Gastroesophageal sphincter (tissue), 4 donors: ENCODE measurements around the gene LRRC8B. TPM values are rescaled to one million over a fixed set of nuclear protein-coding genes. Genes with fewer than 3 reads are reported as not detected.
A peak's percentile ranks its signal among the peaks of the same experiment; 100 is the strongest.
"Not testable (repeated sequence)": the region's sequence is repeated elsewhere in the genome, so short reads cannot be mapped to it uniquely, and the experiment has no call there.

Experiments
- ATAC-seq: fragments of 150-250 bp; one replicate; pipeline ENCODE4 v1.9.1; 2016; ENCODE audit warnings: mild to moderate bottlenecking, moderate library complexity
- H3K27ac ChIP-seq, 4 donors: fragments of 200-600 bp; sonication (generic) in 3 of 4; 1 replicate in 3 of 4; 2 replicates in 1 of 4; pipeline ENCODE4 v1.5.1; 2016 to 2019
- H3K27me3 ChIP-seq: fragments of 200-600 bp; sonication (generic); one replicate; pipeline ENCODE4 v1.5.1; 2019
- H3K36me3 ChIP-seq, 2 donors: fragments of 200-600 bp; sonication (generic); one replicate each; pipeline ENCODE4 v1.5.1; 2019; ENCODE audit warnings: control low read depth in 1 of 2
- H3K4me1 ChIP-seq, 3 donors: fragments of 200-600 bp; sonication (generic); 1 replicate in 2 of 3; 2 replicates in 1 of 3; pipeline ENCODE4 v1.5.1; 2016 to 2019; ENCODE audit warnings: control low read depth in 2 of 3
- H3K4me3 ChIP-seq, 2 donors: fragments of 200-600 bp; sonication (generic); one replicate each; pipeline ENCODE4 v1.5.1; 2019; ENCODE audit warnings: mild to moderate bottlenecking in 1 of 2, moderate library complexity in 1 of 2
- H3K9me3 ChIP-seq, 3 donors: fragments of 200-600 bp; sonication (generic); one replicate each; pipeline ENCODE4 v1.5.1; 2017 to 2019; ENCODE audit warnings: control low read depth in 2 of 3
- EP300 ChIP-seq: sonication (generic); formaldehyde crosslinking; IDR thresholded peaks from one replicate; pipeline ENCODE4 v1.6.1; 2017; ENCODE audit warnings: antibody characterized with exemption, mild to moderate bottlenecking
- POLR2A ChIP-seq, 2 donors: fragments of 450-650 bp; IDR thresholded peaks; one replicate each; pipeline ENCODE4 v1.6.1; 2017; ENCODE audit warnings: antibody characterized with exemption in 2 of 2, mild to moderate bottlenecking in 2 of 2, moderate library complexity in 1 of 2
- POLR2AphosphoS5 ChIP-seq: sonication (generic); formaldehyde crosslinking; IDR thresholded peaks from one replicate; pipeline ENCODE4 v1.6.1; 2017; ENCODE audit warnings: antibody characterized with exemption
- WGBS, 2 donors: methylation state at CpG; one replicate each; pipeline ENCODE4 v1.1.5; 2018; ENCODE audit warnings: low coverage in 1 of 2; 5-methylcytosine and 5-hydroxymethylcytosine counted together
- total RNA-seq, 4 donors: library from RNA; depleted of rRNA; stranded (reverse); fragments of >200 nt; gene quantifications; one replicate each; pipeline ENCODE4 v1.1.0, GENCODE V29; 2016
- TF ChIP-seq, protein P1 (sequence below), 4 experiments: fragments of 200-600 bp in 2 of 4; fragments of 450-650 bp in 2 of 4; sonication (generic) in 1 of 4; IDR thresholded peaks; one replicate each; pipeline ENCODE4 v1.5.1; 2017 to 2019; ENCODE audit warnings: antibody characterized with exemption in 4 of 4, mild to moderate bottlenecking in 2 of 4, moderate library complexity in 2 of 4

LRRC8B gene
- total RNA-seq, 4 donors from 2014 or later = 3.5 to 6.9 (median 5.0) TPM

- no peak for ATAC-seq
Observed at GRCh38 chr1:89627596-89627962, 103.0 kb downstream of the LRRC8B start.

GRCh38 chr1:89629146-89629545, 104.5 kb downstream of the LRRC8B start:
- H3K4me1 ChIP-seq = peaks cover 0 to 22% (median 0%) of the 10 kb centered on the region in 3 donors
- 75 to 78% methylated on average over 2 of the region's 2 CpGs for whole genome bisulfite sequencing, 2 donors
- no peaks in the 10 kb centered on the region for H3K27me3 ChIP-seq
- no peak overlapping the region for H3K27ac ChIP-seq
- H3K9me3 ChIP-seq = no peaks in the 10 kb centered on the region
- TF ChIP-seq EP300 (no peak), POLR2A (IDR thresholded peaks at IDR 0.05) (no peak), POLR2AphosphoS5 (no peak)
- TF ChIP-seq, protein P1, sequence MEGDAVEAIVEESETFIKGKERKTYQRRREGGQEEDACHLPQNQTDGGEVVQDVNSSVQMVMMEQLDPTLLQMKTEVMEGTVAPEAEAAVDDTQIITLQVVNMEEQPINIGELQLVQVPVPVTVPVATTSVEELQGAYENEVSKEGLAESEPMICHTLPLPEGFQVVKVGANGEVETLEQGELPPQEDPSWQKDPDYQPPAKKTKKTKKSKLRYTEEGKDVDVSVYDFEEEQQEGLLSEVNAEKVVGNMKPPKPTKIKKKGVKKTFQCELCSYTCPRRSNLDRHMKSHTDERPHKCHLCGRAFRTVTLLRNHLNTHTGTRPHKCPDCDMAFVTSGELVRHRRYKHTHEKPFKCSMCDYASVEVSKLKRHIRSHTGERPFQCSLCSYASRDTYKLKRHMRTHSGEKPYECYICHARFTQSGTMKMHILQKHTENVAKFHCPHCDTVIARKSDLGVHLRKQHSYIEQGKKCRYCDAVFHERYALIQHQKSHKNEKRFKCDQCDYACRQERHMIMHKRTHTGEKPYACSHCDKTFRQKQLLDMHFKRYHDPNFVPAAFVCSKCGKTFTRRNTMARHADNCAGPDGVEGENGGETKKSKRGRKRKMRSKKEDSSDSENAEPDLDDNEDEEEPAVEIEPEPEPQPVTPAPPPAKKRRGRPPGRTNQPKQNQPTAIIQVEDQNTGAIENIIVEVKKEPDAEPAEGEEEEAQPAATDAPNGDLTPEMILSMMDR (IDR thresholded peaks at IDR 0.05) = no peak
- no peak overlapping the region for H3K4me3 ChIP-seq
- ATAC-seq = no peak
- H3K36me3 ChIP-seq = no peaks in the 10 kb centered on the region

More at GRCh38 chr1:89627596-89627962, 103.0 kb downstream of the LRRC8B start:
- no peak for TF ChIP-seq POLR2AphosphoS5
- TF ChIP-seq POLR2A (IDR thresholded peaks at IDR 0.05) = no peak
- TF ChIP-seq, protein P1 (IDR thresholded peaks at IDR 0.05) = no peak
- TF ChIP-seq EP300 = no peak
- Histone ChIP-seq H3K9me3 (no peaks in the 10 kb centered on the region), H3K27me3 (no peaks in the 10 kb centered on the region), H3K27ac (no peak overlapping the region), H3K36me3 (no peaks in the 10 kb centered on the region), H3K4me3 (no peak overlapping the region), H3K4me1 (peaks cover 0 to 16% (median 0%) of the 10 kb centered on the region in 3 donors)

- not testable (repeated sequence) for H3K27ac ChIP-seq, ATAC-seq
Observed at GRCh38 chr1:89629600-89629999, 105.0 kb downstream of the LRRC8B start.

DNA sequence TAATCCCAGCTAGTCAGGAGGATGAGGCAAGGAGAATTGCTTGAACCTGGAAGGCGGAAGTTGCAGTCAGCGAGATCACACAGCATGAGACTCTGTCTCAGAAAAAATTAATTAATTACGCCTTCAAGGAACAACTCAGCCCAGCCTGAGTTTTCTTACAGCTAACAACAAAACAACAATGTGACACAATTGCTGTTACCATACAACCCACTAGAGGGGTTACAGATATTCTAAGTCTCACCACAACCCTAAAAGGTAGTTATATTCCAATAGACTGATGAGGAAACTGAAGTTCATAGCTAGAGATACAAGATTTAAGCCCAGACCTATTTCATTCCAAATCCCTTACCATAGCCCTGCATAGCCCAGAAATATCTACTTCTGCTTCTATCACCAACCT, 105.4 kb downstream of the LRRC8B start:
- no peak overlapping the region for H3K4me3 ChIP-seq
- H3K27ac ChIP-seq = no peak overlapping the region
- no peaks in the 10 kb centered on the region for H3K27me3 ChIP-seq
- H3K4me1 ChIP-seq = peaks cover 0 to 30% (median 0%) of the 10 kb centered on the region in 3 donors
- ATAC-seq = no peak
- no peaks in the 10 kb centered on the region for H3K36me3 ChIP-seq
- no peaks in the 10 kb centered on the region for H3K9me3 ChIP-seq
- TF ChIP-seq POLR2A (IDR thresholded peaks at IDR 0.05) (no peak), POLR2AphosphoS5 (no peak), EP300 (no peak)
- TF ChIP-seq, protein P1 (IDR thresholded peaks at IDR 0.05) = no peak
- 100% methylated on average over 3 of the region's 3 CpGs; no CpG with 5 or more reads in 1 of the 2 donors for WGBS, 2 donors

More at GRCh38 chr1:89629600-89629999, 105.0 kb downstream of the LRRC8B start:
- not testable (repeated sequence) for H3K27me3 ChIP-seq, H3K4me3 ChIP-seq, H3K9me3 ChIP-seq, H3K36me3 ChIP-seq
- WGBS, 2 donors = 100% methylated on average over 1 of the region's 2 CpGs; no CpG with 5 or more reads in 1 of the 2 donors
- peaks cover 0 to 27% (median 0%) of the 10 kb centered on the region in 3 donors for H3K4me1 ChIP-seq

DNA sequence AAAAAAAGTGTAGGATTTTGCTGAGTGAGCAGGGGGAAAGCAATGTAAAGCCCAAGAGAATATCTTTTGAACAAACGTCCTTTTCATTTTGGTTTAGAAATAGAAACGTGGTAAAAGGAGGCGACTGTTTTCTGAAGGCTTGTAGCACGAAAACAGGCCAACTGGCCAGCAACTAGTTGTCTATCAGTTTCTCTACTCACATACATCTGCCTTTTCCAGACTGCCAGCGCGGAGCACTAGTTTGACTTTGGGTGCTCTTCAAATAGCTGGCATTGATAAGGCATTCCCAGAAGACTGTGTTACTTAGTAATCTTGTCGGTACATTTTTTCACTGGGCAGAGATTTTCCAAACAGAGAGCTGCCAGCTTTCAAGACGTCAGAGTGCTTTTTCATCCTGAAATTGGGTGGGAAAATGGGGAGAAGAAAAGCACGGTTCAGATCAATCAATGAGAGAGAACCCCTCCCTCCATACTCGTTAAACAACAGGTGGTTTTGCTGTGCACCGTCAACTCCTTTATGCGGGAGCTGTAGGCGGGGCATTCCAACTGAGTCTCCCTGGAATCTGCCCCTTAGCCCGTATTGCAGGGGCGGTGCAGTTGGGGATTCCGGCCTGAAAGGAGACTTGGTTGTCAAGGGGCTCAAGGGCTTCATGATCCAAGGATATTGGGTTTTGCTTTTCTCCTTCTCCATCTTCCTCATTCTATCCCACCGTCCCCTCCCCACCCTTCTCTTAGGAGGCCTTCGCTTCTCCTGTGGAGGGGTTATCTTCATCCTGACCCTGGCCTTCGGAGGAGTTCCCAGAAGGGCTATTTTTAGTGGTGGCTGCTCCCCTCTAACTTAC, 107.4 kb downstream of the LRRC8B start:
- TF ChIP-seq, protein P1 (IDR thresholded peaks at IDR 0.05) = no peak
- TF ChIP-seq EP300 (no peak), POLR2A (IDR thresholded peaks at IDR 0.05) (no peak), POLR2AphosphoS5 (no peak)
- H3K9me3 ChIP-seq = no peaks in the 10 kb centered on the region
- no peaks in the 10 kb centered on the region for H3K36me3 ChIP-seq
- H3K27ac ChIP-seq = peak overlapping the region; percentile 24 to 92 (median 86)
- H3K4me1 ChIP-seq = peaks cover 0 to 34% (median 0%) of the 10 kb centered on the region in 3 donors
- peak overlapping the region; percentile 51 to 90 for H3K4me3 ChIP-seq
- 25 to 31% methylated on average over 12 to 19 of the region's 19 CpGs for WGBS, 2 donors
- no peaks in the 10 kb centered on the region for H3K27me3 ChIP-seq
- no peak for ATAC-seq
